DOHH2 (cell line): ENCODE measurements around the gene TBCD.

Experiments
- H3F3A ChIP-seq: fragments of 200-600 bp; sonication (generic), shearing (Covaris generic); 2 replicates; pipeline ENCODE4 v1.6.0; 2016; ENCODE audit warnings: antibody characterized with exemption, mild to moderate bottlenecking; ENCODE audit not compliant: control insufficient read depth, insufficient read depth
- H3K27ac ChIP-seq: fragments of 200-600 bp; sonication (generic); 2 replicates; pipeline ENCODE4 v1.5.1; 2014; ENCODE audit warnings: low read depth, mild to moderate bottlenecking, low read length, moderate library complexity
- H3K27me3 ChIP-seq: fragments of 200-600 bp; sonication (generic); 2 replicates; pipeline ENCODE4 v1.6.1; 2014; ENCODE audit warnings: mild to moderate bottlenecking, low read length, mixed read lengths; ENCODE audit not compliant: control insufficient read depth
- H3K36me3 ChIP-seq: fragments of 200-600 bp; sonication (generic); 2 replicates; pipeline ENCODE4 v1.6.1; 2014; ENCODE audit warnings: mild to moderate bottlenecking, low read length, moderate library complexity, mixed read lengths; ENCODE audit not compliant: control insufficient read depth
- H3K4me1 ChIP-seq: fragments of 200-600 bp; sonication (generic); 2 replicates; pipeline ENCODE4 v1.6.1; 2014; ENCODE audit warnings: mild to moderate bottlenecking, low read length, mixed read lengths; ENCODE audit not compliant: control insufficient read depth
- H3K4me2 ChIP-seq: fragments of 200-600 bp; sonication (generic); 2 replicates; pipeline ENCODE4 v1.6.0; 2014; ENCODE audit warnings: mild to moderate bottlenecking, low read length, moderate library complexity
- H3K4me3 ChIP-seq: fragments of 200-600 bp; sonication (generic); 2 replicates; pipeline ENCODE4 v1.5.1; 2014; ENCODE audit warnings: mild to moderate bottlenecking, low read length, mixed read lengths
- H3K79me2 ChIP-seq: fragments of 200-600 bp; sonication (generic); 2 replicates; pipeline ENCODE4 v1.6.1; 2014; ENCODE audit warnings: mild to moderate bottlenecking, low read length, mixed read lengths; ENCODE audit not compliant: control insufficient read depth
- H3K9me2 ChIP-seq: fragments of 200-600 bp; sonication (generic); replicated peaks from 2 replicates; pipeline ENCODE4 v1.6.1; 2014; ENCODE audit warnings: mild to moderate bottlenecking, low read length, mixed read lengths; ENCODE audit not compliant: control insufficient read depth
- H3K9me3 ChIP-seq: fragments of 200-600 bp; sonication (generic); 2 replicates; pipeline ENCODE4 v1.6.1; 2014; ENCODE audit warnings: antibody characterized with exemption, low read length, mixed read lengths; ENCODE audit not compliant: control insufficient read depth, insufficient read depth
- H4K20me1 ChIP-seq: fragments of 200-600 bp; sonication (generic); 2 replicates; pipeline ENCODE4 v1.6.0; 2014; ENCODE audit warnings: low read depth, mild to moderate bottlenecking, antibody characterized with exemption, low read length, moderate library complexity; ENCODE audit not compliant: control insufficient read depth, insufficient read depth
- EZH2phosphoT487 ChIP-seq: fragments of 200-600 bp; sonication (generic); IDR thresholded peaks from 2 replicates; pipeline ENCODE4 v1.6.1; 2017; ENCODE audit warnings: borderline replicate concordance, mild to moderate bottlenecking, antibody characterized with exemption, low read length, moderate library complexity, mixed read lengths
- TF ChIP-seq, protein P1 (sequence below): fragments of 200-600 bp; sonication (generic); IDR thresholded peaks from one replicate; pipeline ENCODE4 v1.5.1; 2014; ENCODE audit warnings: antibody characterized with exemption, mild to moderate bottlenecking, low read depth, low read length; ENCODE audit not compliant: poor library complexity, severe bottlenecking

Gene TBCD

DNA sequence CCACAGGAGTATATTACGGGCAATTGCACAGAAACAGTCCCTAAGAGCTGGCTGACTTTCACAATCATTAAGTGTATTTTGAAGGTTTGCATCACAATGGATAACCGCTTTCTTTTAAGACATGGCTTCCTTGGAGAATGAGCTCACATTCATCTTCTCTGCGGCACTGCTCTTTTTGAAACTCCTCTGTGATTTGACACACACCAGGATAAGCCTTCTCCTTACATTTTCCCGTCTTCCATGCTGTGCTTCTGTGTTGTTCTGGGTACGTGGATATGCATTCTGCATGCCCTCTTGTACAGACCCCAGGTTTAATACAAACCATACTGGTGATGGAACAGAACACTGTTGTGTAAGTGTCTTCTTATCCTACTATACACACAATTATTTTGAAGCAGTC is 238.0 kb downstream of the TBCD start:
- TF ChIP-seq, protein P1, sequence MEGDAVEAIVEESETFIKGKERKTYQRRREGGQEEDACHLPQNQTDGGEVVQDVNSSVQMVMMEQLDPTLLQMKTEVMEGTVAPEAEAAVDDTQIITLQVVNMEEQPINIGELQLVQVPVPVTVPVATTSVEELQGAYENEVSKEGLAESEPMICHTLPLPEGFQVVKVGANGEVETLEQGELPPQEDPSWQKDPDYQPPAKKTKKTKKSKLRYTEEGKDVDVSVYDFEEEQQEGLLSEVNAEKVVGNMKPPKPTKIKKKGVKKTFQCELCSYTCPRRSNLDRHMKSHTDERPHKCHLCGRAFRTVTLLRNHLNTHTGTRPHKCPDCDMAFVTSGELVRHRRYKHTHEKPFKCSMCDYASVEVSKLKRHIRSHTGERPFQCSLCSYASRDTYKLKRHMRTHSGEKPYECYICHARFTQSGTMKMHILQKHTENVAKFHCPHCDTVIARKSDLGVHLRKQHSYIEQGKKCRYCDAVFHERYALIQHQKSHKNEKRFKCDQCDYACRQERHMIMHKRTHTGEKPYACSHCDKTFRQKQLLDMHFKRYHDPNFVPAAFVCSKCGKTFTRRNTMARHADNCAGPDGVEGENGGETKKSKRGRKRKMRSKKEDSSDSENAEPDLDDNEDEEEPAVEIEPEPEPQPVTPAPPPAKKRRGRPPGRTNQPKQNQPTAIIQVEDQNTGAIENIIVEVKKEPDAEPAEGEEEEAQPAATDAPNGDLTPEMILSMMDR = no peak
- no peak for TF ChIP-seq EZH2phosphoT487
- Histone ChIP-seq H4K20me1 (no peaks in the 10 kb centered on the region), H3K9me3 (peaks cover 11% of the 10 kb centered on the region; the same call in 1 of the 2 replicates), H3K9me2 (no peaks in the 10 kb centered on the region), H3K4me2 (no peak overlapping the region), H3K27ac (no peak overlapping the region), H3K36me3 (peaks cover 5% of the 10 kb centered on the region), H3K4me3 (no peak overlapping the region), H3K4me1 (peaks cover 22% of the 10 kb centered on the region), H3F3A (no peaks in the 10 kb centered on the region), H3K27me3 (no peaks in the 10 kb centered on the region), H3K79me2 (no peaks in the 10 kb centered on the region)

DNA sequence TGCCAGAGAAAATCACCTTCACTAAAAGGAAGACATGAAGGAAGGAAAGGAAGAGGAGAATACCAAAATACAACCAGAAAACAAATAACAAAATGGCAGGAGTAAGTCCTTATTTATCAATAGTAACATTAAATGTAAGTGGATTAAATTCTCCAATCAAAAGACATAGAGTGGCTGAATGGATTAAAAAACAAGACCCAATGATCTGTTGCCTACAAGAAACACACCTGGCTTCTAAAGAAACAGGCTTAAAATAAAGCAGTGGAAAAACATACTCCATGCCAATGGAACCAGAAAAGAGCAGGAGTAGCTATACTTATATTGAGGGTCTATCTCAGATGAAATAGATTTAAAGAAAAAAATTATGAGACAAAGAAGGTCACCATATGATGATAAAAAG is 241.1 kb downstream of the TBCD start:
- Histone ChIP-seq H3K9me3 (peaks cover 11% of the 10 kb centered on the region; the same call in 1 of the 2 replicates), H3K79me2 (no peaks in the 10 kb centered on the region), H4K20me1 (no peaks in the 10 kb centered on the region), H3K4me1 (peaks cover 7% of the 10 kb centered on the region; the same call in 1 of the 2 replicates), H3K27ac (no peak overlapping the region), H3K4me3 (no peak overlapping the region), H3K4me2 (no peak overlapping the region), H3K36me3 (peaks cover 5% of the 10 kb centered on the region), H3K27me3 (no peaks in the 10 kb centered on the region), H3K9me2 (no peaks in the 10 kb centered on the region), H3F3A (no peaks in the 10 kb centered on the region)
- TF ChIP-seq, protein P1 = no peak
- TF ChIP-seq EZH2phosphoT487 = no peak
